C4-2B (cell line): ENCODE results near the gene EIF3A.

Experiments used
- ZFX ChIP-seq: fragments of 450-650 bp; IDR thresholded peaks from 2 replicates; pipeline ENCODE4 v1.6.1; 2017
- TF ChIP-seq, protein P1 (sequence below): fragments of 450-650 bp; conservative IDR thresholded peaks from 2 replicates; pipeline ENCODE4 v1.5.1; 2017; ENCODE audit warnings: mild to moderate bottlenecking

- TF ChIP-seq, protein P1, sequence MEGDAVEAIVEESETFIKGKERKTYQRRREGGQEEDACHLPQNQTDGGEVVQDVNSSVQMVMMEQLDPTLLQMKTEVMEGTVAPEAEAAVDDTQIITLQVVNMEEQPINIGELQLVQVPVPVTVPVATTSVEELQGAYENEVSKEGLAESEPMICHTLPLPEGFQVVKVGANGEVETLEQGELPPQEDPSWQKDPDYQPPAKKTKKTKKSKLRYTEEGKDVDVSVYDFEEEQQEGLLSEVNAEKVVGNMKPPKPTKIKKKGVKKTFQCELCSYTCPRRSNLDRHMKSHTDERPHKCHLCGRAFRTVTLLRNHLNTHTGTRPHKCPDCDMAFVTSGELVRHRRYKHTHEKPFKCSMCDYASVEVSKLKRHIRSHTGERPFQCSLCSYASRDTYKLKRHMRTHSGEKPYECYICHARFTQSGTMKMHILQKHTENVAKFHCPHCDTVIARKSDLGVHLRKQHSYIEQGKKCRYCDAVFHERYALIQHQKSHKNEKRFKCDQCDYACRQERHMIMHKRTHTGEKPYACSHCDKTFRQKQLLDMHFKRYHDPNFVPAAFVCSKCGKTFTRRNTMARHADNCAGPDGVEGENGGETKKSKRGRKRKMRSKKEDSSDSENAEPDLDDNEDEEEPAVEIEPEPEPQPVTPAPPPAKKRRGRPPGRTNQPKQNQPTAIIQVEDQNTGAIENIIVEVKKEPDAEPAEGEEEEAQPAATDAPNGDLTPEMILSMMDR, result no peak
- no peak for TF ChIP-seq ZFX
Measured at GRCh38 chr10:119103241-119103902, 22.8 kb upstream of the EIF3A start.
